Stimulated activated CD4-positive, alpha-beta T cell treated with anti-CD3 and anti-CD28 coated beads, Interleukin-1b, Interleukin-23, amount 100 ng/mL, for 48 hours (primary cell): Measurements from ENCODE around the gene SRGAP1.
"Not testable (repeated sequence)": the region's sequence is repeated elsewhere in the genome, so short reads cannot be mapped to it uniquely, and the experiment has no call there.

ENCODE experiments used
- DNase-seq: peaks from one replicate; pipeline ENCODE4 v3.0.0-alpha.2; 2020

SRGAP1 gene

GRCh38 chr12:64018116-64018515 is 173.6 kb downstream of the SRGAP1 start:
- not testable (repeated sequence) for DNase-seq

- no peak for DNase-seq
Measured at GRCh38 chr12:64018524-64018923, 174.0 kb downstream of the SRGAP1 start.

- no peak for DNase-seq
Measured at GRCh38 chr12:64019101-64019500, 174.6 kb downstream of the SRGAP1 start.

GRCh38 chr12:64019654-64020053 is 175.2 kb downstream of the SRGAP1 start:
- no peak for DNase-seq

- no peak for DNase-seq
Measured at GRCh38 chr12:64025174-64025958, 180.9 kb downstream of the SRGAP1 start.

GRCh38 chr12:64027311-64027710 is 182.8 kb downstream of the SRGAP1 start:
- no peak for DNase-seq

GRCh38 chr12:64028541-64028940 is 184.0 kb downstream of the SRGAP1 start:
- no peak for DNase-seq

GRCh38 chr12:64029013-64029857 is 184.7 kb downstream of the SRGAP1 start:
- no peak for DNase-seq

- DNase-seq = no peak
Measured at GRCh38 chr12:64030155-64030554, 185.7 kb downstream of the SRGAP1 start.

- not testable (repeated sequence) for DNase-seq
Measured at GRCh38 chr12:64034056-64034455, 189.6 kb downstream of the SRGAP1 start.

- DNase-seq = no peak
Measured at GRCh38 chr12:64034901-64035576, 190.5 kb downstream of the SRGAP1 start.

GRCh38 chr12:64036414-64036813 is 191.9 kb downstream of the SRGAP1 start:
- no peak for DNase-seq

GRCh38 chr12:64039281-64039871 is 194.9 kb downstream of the SRGAP1 start:
- DNase-seq = no peak

GRCh38 chr12:64042911-64043310 is 198.4 kb downstream of the SRGAP1 start:
- no peak for DNase-seq

GRCh38 chr12:64044191-64044590 is 199.7 kb downstream of the SRGAP1 start:
- DNase-seq = no peak

GRCh38 chr12:64051057-64051456 is 206.6 kb downstream of the SRGAP1 start:
- DNase-seq = no peak

- no peak for DNase-seq
Measured at GRCh38 chr12:64053117-64053516, 208.6 kb downstream of the SRGAP1 start.

- DNase-seq = no peak
Measured at GRCh38 chr12:64054079-64054520, 209.6 kb downstream of the SRGAP1 start.

GRCh38 chr12:64056741-64057140 is 212.2 kb downstream of the SRGAP1 start:
- DNase-seq = no peak

- no peak for DNase-seq
Measured at GRCh38 chr12:64057706-64058105, 213.2 kb downstream of the SRGAP1 start.

GRCh38 chr12:64058541-64059265 is 214.2 kb downstream of the SRGAP1 start:
- no peak for DNase-seq

- DNase-seq = no peak
Measured at GRCh38 chr12:64059685-64060084, 215.2 kb downstream of the SRGAP1 start.
